Tibial artery (tissue), 4 donors: ENCODE results near the gene GRB7.
A peak's percentile ranks its signal among the peaks of the same experiment; 100 is the strongest.

Experiments
- DNase-seq, 2 donors: peaks; one replicate each; pipeline ENCODE4 v3.0.0-alpha.2; 2019
- H3K27ac ChIP-seq, 2 donors: fragments of 200-600 bp; sonication (generic) in 1 of 2; 1 replicate in 1 of 2; 2 replicates in 1 of 2; pipeline ENCODE4 v1.5.1; 2018 to 2019; ENCODE audit warnings: mild to moderate bottlenecking in 1 of 2
- H3K27me3 ChIP-seq, 2 donors: fragments of 200-600 bp; sonication (generic) in 1 of 2; one replicate each; pipeline versions ENCODE4 v1.5.1 to v1.6.0; 2016 to 2019
- H3K36me3 ChIP-seq, 3 donors: fragments of 200-600 bp; sonication (generic) in 2 of 3; one replicate each; pipeline ENCODE4 v1.5.1; 2016 to 2019; ENCODE audit warnings: mild to moderate bottlenecking in 2 of 3
- H3K4me1 ChIP-seq, 4 donors: fragments of 200-600 bp; sonication (generic) in 2 of 4; 1 replicate in 3 of 4; 2 replicates in 1 of 4; pipeline ENCODE4 v1.5.1; 2016 to 2019
- H3K4me3 ChIP-seq, 2 donors: fragments of 200-600 bp; sonication (generic) in 1 of 2; 1 replicate in 1 of 2; 2 replicates in 1 of 2; pipeline ENCODE4 v1.5.1; 2018 to 2019; ENCODE audit warnings: mild to moderate bottlenecking in 2 of 2
- H3K9me3 ChIP-seq, 3 donors: fragments of 200-600 bp; sonication (generic) in 1 of 3; one replicate each; pipeline ENCODE4 v1.5.1; 2016 to 2019
- intact Hi-C: fragments of 100-400 bp; cut with DNase I; formaldehyde crosslinking; loops from one replicate; pipeline ENCODE4 v1.15.0; 2023; ENCODE audit warnings: low total_unique reads
- TF ChIP-seq, protein P1 (sequence below), 2 experiments: fragments of 200-600 bp in 1 of 2; fragments of 450-650 bp in 1 of 2; IDR thresholded peaks; one replicate each; pipeline ENCODE4 v1.5.1; 2017 to 2019; ENCODE audit warnings: antibody characterized with exemption in 2 of 2, mild to moderate bottlenecking in 1 of 2, moderate library complexity in 1 of 2

The GRB7 gene

DNA sequence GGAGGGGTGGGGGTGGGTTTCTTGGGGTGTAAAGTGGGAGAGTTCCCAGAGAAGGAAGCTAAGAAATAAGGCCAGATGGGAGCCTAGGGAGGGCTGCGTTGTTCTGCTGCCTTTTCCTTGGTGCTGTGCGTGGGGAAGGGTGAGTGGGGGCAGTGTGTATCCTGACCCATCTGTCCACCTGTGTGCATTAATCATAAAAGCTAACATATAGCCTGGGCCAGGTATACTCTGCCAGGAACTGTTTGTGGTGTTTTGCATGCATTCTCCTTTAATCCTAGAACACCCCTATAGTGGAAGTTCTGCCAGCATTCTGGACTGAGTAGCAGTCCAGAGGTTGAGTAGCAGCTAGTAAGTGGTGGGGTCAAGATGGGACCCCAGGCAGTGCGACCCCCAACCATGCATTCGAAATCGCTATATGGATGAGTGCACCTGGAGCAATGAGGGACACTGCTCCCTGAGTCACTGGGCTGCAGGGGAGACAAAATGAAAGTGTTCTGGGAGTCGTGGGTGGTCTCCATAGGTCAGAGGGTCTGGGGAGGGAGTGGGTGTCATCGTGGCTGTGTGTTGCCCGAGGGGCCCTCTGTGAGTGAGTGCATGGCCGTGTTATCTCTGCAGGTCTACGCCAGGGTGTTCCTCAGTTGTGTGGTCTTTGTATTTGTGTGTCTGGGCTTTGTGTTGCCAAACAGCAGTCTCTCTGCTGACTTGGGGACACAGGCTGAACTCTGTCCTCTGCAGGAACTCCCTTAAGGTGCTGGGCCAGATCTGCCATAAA is 36.5 kb upstream of the GRB7 start:
- Histone ChIP-seq H3K27ac (peak overlapping the region; percentile 93 to 98), H3K27me3 (no peaks in the 10 kb centered on the region), H3K9me3 (no peaks in the 10 kb centered on the region), H3K4me3 (peak overlapping the region; percentile 78 to 100), H3K36me3 (no peaks in the 10 kb centered on the region), H3K4me1 (peaks cover 0 to 62% (median 48%) of the 10 kb centered on the region in 4 donors)
- DNase-seq, result no peak
- intact Hi-C loops, result no loop called here
- TF ChIP-seq, protein P1, sequence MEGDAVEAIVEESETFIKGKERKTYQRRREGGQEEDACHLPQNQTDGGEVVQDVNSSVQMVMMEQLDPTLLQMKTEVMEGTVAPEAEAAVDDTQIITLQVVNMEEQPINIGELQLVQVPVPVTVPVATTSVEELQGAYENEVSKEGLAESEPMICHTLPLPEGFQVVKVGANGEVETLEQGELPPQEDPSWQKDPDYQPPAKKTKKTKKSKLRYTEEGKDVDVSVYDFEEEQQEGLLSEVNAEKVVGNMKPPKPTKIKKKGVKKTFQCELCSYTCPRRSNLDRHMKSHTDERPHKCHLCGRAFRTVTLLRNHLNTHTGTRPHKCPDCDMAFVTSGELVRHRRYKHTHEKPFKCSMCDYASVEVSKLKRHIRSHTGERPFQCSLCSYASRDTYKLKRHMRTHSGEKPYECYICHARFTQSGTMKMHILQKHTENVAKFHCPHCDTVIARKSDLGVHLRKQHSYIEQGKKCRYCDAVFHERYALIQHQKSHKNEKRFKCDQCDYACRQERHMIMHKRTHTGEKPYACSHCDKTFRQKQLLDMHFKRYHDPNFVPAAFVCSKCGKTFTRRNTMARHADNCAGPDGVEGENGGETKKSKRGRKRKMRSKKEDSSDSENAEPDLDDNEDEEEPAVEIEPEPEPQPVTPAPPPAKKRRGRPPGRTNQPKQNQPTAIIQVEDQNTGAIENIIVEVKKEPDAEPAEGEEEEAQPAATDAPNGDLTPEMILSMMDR (IDR thresholded peaks at IDR 0.05), result no peak

DNA sequence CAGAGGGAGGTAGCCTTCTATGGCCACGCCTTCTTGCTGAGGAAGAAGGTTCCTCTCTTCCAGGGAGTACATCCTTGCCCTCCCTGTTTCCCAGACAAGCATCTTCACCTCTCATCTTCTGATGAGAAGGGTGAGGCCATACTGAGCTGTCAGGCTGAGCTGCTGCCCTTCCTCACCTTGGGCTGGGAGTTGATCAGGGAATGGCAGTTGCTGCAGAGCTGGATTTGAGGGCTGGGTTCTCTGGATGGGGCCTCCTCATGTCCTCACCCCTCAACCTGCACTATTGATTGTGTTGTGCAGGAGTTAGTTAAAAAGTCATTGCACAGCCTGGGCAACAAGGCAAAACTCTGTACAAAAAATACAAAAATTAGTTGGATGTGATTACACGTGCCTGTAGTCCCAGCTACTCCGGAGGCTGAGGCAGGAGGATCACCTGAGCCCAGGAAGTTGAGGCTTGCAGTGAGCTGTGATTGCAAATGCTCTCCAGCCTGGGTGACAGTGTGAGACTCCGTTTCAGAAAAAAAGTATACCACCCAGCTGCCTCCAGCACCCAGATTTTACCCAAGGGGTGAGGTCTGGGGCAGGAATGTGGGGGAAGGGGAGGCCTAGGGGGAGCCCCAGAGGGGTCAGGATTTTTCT is 35.8 kb upstream of the GRB7 start:
- Histone ChIP-seq H3K27ac (peak overlapping the region; percentile 93 to 98), H3K36me3 (peaks cover 0 to 3% (median 2%) of the 10 kb centered on the region in 3 donors), H3K4me1 (peaks cover 0 to 69% (median 55%) of the 10 kb centered on the region in 4 donors), H3K27me3 (no peaks in the 10 kb centered on the region), H3K9me3 (no peaks in the 10 kb centered on the region), H3K4me3 (peak overlapping the region; percentile 78 to 100)
- intact Hi-C loops, result no loop called here
- TF ChIP-seq, protein P1 (IDR thresholded peaks at IDR 0.05), result no peak
- no peak for DNase-seq

DNA sequence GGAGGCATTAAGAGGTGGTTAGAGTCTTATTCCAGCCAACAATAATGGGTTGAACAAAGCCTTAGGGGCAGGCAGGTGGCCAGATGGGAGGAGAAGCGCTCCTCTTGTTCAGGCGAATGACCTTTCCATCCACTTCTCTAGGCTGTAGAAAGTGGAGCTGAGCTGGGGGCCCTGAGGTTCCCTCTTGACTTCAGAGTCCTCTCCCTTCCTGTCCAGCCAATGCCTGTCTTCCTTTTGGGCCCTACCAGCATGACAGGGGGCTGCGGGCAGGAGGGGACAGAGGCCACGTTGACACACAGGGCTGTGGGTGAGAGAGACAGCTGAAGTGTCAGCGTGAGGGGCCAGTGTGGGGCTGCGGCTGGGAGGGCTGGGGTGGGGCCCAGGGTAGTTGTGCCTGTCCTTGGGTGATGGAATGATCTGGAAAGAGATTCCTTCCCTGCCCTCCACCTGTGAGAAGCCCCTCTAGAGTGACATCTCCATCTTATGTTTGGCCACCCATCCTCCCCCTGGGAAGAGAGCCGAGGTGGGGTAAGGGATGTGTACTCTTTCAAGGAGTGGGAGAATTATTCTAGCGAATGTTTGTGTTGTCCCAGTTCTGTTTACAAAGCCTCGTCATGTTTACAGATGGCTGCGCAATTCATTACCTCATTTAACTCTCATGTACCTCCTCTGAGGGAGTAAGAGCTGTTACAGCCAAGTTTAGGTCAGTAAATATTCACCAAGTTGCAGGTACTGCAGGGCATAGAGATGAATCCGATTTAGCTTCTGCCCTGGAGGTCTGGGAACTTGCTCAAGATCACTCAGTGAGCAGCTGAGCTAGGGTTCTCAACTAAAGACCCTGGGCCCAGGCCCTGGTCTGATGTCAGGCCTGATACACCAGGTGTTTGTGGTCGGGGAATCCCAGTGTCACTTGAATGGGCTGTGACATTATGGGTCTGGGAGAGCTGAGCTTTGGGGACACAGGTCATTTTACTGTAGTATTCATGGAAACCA is 34.5 kb upstream of the GRB7 start:
- Histone ChIP-seq H3K36me3 (peaks cover 12 to 16% (median 14%) of the 10 kb centered on the region in 3 donors), H3K27me3 (no peaks in the 10 kb centered on the region), H3K4me3 (no peak overlapping the region), H3K4me1 (peaks cover 0 to 74% (median 61%) of the 10 kb centered on the region in 4 donors), H3K27ac (peak overlapping the region; percentile 81 to 98), H3K9me3 (no peaks in the 10 kb centered on the region)
- intact Hi-C loops, result no loop called here
- no peak for DNase-seq
- TF ChIP-seq, protein P1 (IDR thresholded peaks at IDR 0.05), result no peak

DNA sequence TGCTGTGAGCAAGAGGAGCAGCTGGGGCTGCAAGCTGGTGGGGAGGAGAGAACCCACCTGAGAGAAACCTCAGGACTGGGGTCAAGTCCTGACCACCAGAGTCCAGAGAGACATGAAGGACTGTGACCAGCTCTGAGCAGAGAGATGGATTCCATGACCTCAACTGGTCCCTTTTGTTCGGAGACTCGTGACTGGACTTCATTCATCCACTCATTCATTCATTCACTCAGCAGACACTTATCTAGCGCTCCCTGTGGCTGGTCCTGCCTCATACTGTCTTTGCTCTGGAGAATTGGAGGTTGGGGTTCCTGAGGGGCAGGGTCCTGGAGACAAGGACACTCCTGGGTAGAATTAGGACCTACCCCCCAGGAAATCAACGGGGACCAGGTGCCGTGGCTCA is 33.8 kb upstream of the GRB7 start:
- TF ChIP-seq, protein P1 (IDR thresholded peaks at IDR 0.05), result no peak
- Histone ChIP-seq H3K9me3 (no peaks in the 10 kb centered on the region), H3K4me1 (peaks cover 0 to 73% (median 62%) of the 10 kb centered on the region in 4 donors), H3K27ac (peak overlapping the region; percentile 81 to 98), H3K4me3 (no peak overlapping the region), H3K36me3 (peaks cover 19 to 23% (median 22%) of the 10 kb centered on the region in 3 donors), H3K27me3 (no peaks in the 10 kb centered on the region)
- intact Hi-C loops, result no loop called here
- DNase-seq, result no peak

DNA sequence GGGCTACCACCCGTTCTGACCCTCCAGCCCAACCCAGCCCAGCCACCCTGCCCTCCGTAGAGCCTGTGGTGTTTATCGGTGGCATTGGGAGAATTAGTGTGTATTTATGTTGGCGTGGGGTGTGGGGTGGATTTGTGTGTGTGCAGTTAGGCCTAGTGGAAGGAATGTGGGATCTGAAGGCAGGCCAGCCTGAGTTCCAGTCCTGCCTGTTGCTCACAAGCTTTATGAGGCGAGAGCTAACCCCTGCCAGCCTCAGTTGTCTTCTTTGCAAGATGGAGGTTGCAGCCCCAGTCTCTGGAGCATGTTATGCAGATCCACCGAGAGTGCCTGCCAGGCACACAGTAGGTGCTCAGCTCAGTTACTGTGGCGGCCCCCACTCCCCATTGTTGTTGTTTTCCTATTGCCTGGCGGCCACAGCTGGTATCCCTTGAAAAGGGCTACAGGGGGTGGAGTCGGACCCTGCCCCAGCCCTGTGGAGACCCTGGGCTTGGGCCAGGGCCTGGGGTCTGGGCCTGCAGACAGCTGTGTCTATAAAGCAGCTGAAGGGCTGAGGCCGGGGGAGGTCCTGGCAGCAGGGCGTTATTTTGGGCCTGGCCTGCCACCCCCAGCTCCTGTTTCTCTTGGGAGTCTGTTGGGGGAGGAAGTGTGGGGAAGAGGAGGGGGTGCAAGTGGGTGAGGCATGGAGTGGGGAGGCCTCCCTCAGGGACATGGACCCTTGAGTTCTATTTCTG is 32.8 kb upstream of the GRB7 start:
- intact Hi-C loops, result no loop called here
- peaks cover 0 to 73% (median 56%) of the 10 kb centered on the region in 4 donors for H3K4me1 ChIP-seq
- TF ChIP-seq, protein P1 (IDR thresholded peaks at IDR 0.05), result peak; percentile 53 to 84
- H3K9me3 ChIP-seq, result no peaks in the 10 kb centered on the region
- peaks cover 28 to 33% (median 32%) of the 10 kb centered on the region in 3 donors for H3K36me3 ChIP-seq
- peak; percentile 58 to 85 for DNase-seq
- H3K27me3 ChIP-seq, result no peaks in the 10 kb centered on the region
- H3K27ac ChIP-seq, result peak overlapping the region; percentile 81 to 98
- peak overlapping the region in 1 of 2 donors; percentile 18 for H3K4me3 ChIP-seq
